Pulmonary artery endothelial cell (primary cell): ENCODE data around the gene PACSIN1. TPM values are rescaled to one million over a fixed set of nuclear protein-coding genes. Genes with fewer than 3 reads are reported as not detected.

Experiments
- DNase-seq: peaks from one replicate; pipeline ENCODE4 v3.0.0-alpha.2; 2011; ENCODE audit warnings: low read depth, low spot score
- total RNA-seq: library from RNA; depleted of rRNA; stranded (reverse); fragments of >200 nt; gene quantifications from 2 replicates; pipeline ENCODE4 v1.2.3, GENCODE V29; 2014

PACSIN1 gene
- total RNA-seq, 1 donor from 2014 or later = not detected

DNA sequence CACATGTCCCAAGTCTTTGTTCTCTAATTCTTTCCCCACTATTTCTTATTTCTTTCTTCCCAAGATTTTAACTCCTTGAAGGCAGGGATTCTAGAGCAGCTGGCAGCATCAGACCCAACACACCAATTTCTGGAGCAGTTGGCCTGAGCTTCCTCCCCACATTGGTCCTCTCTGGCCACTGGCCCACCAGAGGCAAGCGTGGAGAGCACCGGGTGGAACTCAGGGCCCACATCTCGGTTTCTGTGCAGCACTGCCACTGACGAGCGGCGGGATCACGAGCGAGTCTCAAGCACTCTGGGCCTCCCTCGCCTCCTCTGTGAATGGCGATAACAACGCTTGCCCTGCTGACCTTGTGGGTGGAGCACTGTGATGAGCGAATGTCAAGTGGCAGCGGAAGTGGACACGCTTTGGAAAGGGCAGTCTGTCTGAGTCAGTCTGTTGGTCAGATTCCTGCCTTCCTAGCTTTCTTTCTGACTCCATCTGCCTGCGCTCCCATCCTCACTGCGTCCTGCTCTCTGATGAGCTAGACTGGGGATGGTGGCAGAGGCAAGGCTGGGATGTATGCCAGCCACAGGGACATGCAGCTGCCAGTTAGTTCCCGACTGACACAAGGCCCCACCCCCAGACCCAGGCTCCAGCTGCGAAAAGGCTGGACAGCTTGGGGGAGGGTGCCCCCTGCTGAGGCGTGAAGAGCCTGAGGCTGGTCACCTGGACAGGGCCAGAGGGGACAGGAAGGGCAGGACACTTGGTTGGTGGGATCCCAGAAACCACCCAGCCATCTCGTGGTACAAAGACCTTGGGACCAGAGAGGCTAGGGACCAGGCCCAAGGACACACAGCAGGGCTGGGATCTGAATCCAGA lies 94.7 kb downstream of the PACSIN1 start:
- no peak for DNase-seq

- no peak for DNase-seq
These were observed 95.3 kb downstream of the PACSIN1 start for GRCh38 chr6:34561227-34561530.

DNA sequence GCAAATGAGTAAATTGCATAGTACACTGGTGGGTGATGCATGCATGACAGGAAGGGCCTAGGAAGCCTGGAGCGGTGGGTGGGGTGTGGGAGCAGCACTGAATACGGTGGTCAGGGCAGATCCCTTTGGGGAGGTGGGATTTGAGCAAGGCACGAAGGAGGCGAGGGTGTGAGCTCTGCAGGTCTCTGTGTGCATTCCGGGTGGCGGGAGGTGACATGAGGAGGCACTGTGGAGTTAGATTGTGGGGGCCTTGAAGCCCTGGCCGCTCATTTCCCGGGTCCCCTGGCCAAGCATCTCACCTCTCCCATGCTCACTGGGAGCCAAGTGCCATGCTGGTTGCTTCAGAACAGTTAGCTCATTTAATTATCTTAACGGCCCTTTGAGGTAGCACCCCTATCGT lies 96.5 kb downstream of the PACSIN1 start:
- no peak for DNase-seq

- no peak for DNase-seq
These were observed 97.1 kb downstream of the PACSIN1 start for GRCh38 chr6:34562861-34563512.

DNA sequence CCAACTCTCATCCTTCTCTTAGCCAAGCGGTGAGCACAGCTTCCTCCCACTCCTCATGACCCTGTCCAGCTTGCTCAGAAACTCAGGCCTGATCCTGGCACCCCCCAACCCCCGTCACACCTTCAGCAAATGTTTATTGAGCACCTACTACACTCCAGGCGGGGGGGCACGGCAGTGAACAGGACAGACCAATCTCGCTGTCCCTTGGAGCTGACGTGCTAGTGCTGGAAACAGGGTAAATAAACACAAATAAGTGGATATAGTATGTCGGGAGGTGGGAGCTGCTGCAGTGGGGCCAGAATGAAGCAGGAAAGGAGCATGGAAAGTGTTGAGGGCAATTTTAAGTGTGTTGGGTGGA lies 97.6 kb downstream of the PACSIN1 start:
- DNase-seq = no peak

DNA sequence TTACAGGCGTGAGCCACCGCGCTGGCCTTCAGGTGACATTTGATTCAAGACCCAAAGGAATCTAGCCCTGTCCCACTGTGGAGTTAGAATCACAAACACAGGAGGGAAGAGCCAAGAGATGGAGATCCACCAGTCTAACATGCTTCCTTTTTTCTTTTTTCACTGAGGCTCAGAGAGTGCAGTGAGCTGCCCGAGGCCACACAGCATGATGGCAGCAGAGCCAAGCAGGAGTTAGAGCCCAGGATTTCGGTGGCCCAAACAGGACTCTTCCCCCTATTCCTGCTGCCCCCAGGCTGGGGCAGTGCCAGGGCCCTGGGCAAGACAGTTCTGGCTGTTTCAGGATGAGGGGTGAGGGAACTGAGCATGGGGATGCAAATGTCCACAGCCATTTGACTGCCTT lies 98.3 kb downstream of the PACSIN1 start:
- no peak for DNase-seq

DNA sequence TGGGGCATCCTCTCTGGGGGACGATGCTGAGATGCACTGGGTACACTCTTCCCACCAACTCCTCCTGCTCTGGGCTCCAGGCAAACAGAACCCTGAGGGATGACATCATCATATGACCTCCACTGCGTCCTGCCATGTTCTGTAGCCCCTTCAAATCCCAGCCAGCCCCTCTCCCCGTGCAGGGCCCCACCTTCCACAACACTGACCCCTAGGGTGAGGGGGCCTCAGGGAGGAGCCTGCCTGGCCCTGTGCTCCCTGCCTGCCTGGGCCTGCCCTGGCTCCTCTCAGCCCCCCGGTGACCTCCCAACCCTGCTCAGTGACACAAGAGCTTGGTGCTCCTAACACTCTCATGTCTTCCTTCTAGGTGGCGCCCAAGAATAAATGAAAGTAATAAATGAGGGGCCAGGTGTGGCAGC lies 99.9 kb downstream of the PACSIN1 start:
- no peak for DNase-seq

DNA sequence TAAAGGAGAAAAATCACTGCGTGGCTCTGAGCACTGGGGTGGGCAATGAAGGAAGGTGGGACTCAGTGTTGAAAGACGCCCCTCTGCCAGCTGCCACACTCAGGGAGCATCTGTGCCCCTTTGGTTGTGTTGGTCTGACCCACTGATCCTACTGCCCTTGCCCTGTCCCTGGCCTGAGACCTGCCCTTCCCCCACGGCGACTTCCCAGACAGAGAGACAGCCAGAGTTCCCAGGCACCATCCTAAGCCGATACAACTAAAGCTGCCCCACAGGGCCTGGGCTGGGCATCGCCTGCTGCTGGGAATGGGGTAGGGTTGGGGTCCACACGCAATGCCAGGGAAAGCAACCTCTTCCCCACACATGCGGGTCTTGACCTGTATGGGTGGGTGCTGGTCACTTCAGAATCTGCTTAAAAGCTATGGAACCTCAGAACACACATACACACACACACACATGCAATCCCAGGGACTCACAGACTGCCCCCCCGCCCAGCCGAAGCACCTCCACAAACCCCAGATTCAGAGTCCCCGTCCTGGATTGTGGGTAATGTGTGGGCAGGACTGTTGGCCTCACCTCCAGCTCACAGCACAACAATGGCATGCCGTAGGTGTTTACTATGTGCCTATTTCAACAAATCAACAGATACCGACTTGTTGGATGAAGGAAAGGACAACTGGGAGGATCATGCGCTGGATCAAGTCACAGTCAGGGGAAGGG lies 101.1 kb downstream of the PACSIN1 start:
- DNase-seq = no peak

DNA sequence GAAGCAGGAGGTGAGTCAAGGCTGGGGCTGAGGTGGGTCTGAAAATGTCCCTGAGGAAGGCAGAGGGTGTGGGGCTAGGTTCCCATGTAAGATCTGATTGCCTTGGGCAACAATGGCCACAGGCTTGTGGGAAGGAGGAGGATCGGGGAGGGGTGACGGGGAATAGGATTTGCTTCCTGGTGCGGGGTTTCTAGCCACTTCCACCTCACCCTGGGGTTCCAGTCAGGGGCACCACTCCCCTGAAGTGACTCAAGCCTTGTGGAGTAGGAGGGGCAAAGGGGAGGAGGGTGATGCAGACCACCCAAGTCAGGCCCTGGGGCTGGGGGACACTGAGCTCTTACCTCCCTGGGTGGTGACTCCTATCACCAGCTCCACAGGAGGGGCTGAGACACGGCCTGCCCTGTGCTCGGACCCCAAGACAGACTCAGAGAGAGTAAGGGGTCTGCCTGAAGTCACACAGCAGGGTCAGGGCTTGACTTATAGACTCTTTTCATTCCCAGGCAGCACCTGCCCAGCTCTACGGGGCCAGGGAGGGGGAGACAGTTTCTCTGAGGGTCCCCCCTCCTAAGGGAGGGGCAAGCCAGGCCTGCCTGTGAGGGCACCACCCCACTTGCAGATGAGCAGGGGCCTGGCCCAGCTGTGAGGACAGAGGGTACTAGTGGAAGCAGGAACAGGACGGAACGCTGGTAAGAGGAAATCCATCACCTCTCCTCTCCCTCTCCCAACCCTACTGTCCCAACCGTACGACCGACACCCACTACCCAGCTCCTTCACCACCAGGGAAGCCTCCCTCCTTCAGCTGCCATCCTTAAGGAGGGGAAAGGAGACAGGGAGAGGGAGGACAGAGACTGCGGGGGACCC lies 102.7 kb downstream of the PACSIN1 start:
- DNase-seq = no peak

GRCh38 chr6:34569361-34569973 lies 103.6 kb downstream of the PACSIN1 start:
- no peak for DNase-seq

DNA sequence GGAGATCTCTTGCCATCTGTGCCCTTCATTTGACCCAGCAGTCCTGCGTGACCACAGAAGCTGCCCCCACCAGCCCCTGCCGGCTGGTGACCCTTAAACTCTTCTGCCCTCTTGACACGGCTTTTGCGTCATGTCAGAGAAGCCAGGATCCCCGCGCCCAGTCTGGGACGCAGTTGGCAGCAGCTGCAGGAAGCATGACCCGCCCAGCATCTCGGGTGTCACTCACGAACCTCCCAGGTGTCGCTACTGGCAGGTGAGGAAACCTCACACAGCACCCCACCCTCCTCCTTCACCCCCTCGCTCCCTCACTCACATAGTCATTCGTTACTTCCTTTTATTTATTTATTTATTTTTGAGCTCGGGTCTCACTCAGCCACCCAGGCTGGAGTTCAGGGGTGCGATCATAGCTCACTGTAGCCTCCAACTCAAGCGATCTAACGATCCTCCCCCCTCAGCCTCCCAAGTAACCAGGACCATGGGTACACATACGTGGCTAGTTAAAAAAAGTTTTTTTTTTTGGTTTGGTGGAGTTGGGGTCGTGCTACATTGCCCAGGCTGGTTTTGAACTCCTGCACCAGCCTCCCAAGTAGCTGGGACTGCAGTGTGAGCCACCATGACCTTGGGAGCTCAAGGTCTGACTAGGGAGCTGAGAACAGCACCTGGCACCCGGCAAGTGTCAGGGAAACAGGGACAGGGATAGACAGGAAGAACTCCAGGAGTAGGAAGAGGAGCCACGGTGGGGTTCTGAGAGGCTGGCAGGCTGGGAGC lies 104.4 kb downstream of the PACSIN1 start:
- DNase-seq = no peak

- no peak for DNase-seq
These were observed 105.5 kb downstream of the PACSIN1 start for GRCh38 chr6:34571388-34571787.

DNA sequence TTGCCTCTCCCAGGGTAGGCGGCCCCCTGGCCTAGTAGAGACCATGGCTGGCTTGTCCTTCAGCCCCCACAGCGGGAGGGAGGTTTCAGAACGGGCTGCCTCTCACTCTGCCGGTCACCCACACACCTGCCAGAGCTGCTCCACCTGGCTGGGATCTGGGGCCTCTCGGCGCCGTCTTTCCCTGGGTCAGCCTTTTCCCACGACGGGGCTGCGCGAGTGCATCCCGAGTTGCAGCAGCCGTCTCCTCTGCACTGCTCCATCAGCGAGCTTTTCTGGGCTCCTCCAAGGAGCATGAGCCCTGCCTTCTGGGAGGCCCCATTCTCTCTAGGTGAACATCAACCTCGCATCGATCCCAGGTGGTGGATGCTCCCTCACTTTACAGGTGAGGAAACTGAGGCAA lies 106.1 kb downstream of the PACSIN1 start:
- DNase-seq = no peak

DNA sequence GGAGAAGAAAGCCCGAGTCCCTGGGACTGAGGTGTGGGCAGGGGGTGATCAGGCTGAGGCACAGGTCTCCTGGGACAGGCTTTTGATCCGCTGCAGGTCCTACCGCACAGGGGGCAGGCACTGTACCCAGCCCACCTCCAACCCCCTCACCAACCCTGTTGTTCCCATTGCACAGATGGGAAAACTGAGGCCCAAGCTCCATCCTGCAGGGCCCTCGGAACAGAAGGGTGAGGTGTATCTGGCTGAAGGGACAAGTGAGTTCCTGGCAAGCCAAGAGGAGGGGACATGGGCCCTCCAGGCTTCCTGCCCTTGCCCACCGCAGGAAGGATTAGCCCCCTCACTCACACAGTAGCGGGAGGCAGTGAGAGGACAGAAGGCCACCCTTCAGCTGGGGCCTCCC lies 106.7 kb downstream of the PACSIN1 start:
- DNase-seq = no peak

GRCh38 chr6:34573567-34574183 lies 107.8 kb downstream of the PACSIN1 start:
- DNase-seq = no peak

GRCh38 chr6:34574647-34575293 lies 108.9 kb downstream of the PACSIN1 start:
- DNase-seq = no peak

GRCh38 chr6:34575326-34575725 lies 109.5 kb downstream of the PACSIN1 start:
- DNase-seq = no peak

- no peak for DNase-seq
These were observed 110.5 kb downstream of the PACSIN1 start for GRCh38 chr6:34576286-34576955.
